HG03521 (cell line): ENCODE data around the gene SEPTIN5.

Experiments
- ATAC-seq: cut with Tn5 transposase; IDR thresholded peaks from one replicate; pipeline ENCODE4 v1.9.1; 2021; ENCODE audit warnings: mild to moderate bottlenecking, moderate library complexity; ENCODE audit not compliant: unreplicated experiment

SEPTIN5 gene

GRCh38 chr22:19759427-19760057, 45.2 kb downstream of the SEPTIN5 start:
- no peak for ATAC-seq

GRCh38 chr22:19760058-19760950, 46.0 kb downstream of the SEPTIN5 start, which contains the start of gene TBX1:
TBX1 (plus strand) TSS chr22:19760778; CDS start chr22:19760844, 66 bp downstream.
- ATAC-seq, result no peak

- no peak for ATAC-seq
Measured at GRCh38 chr22:19760951-19761724, 46.8 kb downstream of the SEPTIN5 start.

- ATAC-seq, result no peak
Measured at GRCh38 chr22:19761725-19762567, 47.6 kb downstream of the SEPTIN5 start.

- ATAC-seq, result no peak
Measured at GRCh38 chr22:19762568-19763457, 48.5 kb downstream of the SEPTIN5 start.

- no peak for ATAC-seq
Measured at GRCh38 chr22:19763458-19764298, 49.4 kb downstream of the SEPTIN5 start.

GRCh38 chr22:19764299-19764593, 49.9 kb downstream of the SEPTIN5 start:
- no peak for ATAC-seq

GRCh38 chr22:19764636-19765476, 50.6 kb downstream of the SEPTIN5 start:
- ATAC-seq, result no peak

GRCh38 chr22:19765477-19766239, 51.4 kb downstream of the SEPTIN5 start:
- ATAC-seq, result no peak

GRCh38 chr22:19766240-19766510, 51.9 kb downstream of the SEPTIN5 start:
- no peak for ATAC-seq

- no peak for ATAC-seq
Measured at GRCh38 chr22:19766511-19767426, 52.5 kb downstream of the SEPTIN5 start.

- no peak for ATAC-seq
Measured at GRCh38 chr22:19767427-19768341, 53.4 kb downstream of the SEPTIN5 start.

GRCh38 chr22:19769393-19769715, 55.1 kb downstream of the SEPTIN5 start:
- ATAC-seq, result no peak

GRCh38 chr22:19770349-19771220, 56.3 kb downstream of the SEPTIN5 start:
- ATAC-seq, result no peak

- no peak for ATAC-seq
Measured at GRCh38 chr22:19772422-19772672, 58.0 kb downstream of the SEPTIN5 start.
